Tibial nerve (tissue), 4 donors: ENCODE data around the gene NFXL1.

Source experiments
- EP300 ChIP-seq, 2 donors: sonication (generic); formaldehyde crosslinking; IDR thresholded peaks; one replicate each; pipeline ENCODE4 v1.6.1; 2017; ENCODE audit warnings: antibody characterized with exemption in 2 of 2, mild to moderate bottlenecking in 1 of 2
- POLR2A ChIP-seq, 2 donors: fragments of 450-650 bp; IDR thresholded peaks; one replicate each; pipeline ENCODE4 v1.6.1; 2017; ENCODE audit warnings: antibody characterized with exemption in 2 of 2, mild to moderate bottlenecking in 2 of 2, moderate library complexity in 2 of 2
- TF ChIP-seq, protein P1 (sequence below), 5 experiments: fragments of 200-600 bp in 3 of 5; fragments of 450-650 bp in 2 of 5; sonication (generic) in 3 of 5; IDR thresholded peaks; one replicate each; pipeline ENCODE4 v1.5.1; 2016 to 2019; ENCODE audit warnings: antibody characterized with exemption in 5 of 5, mild to moderate bottlenecking in 3 of 5, moderate library complexity in 2 of 5

DNA sequence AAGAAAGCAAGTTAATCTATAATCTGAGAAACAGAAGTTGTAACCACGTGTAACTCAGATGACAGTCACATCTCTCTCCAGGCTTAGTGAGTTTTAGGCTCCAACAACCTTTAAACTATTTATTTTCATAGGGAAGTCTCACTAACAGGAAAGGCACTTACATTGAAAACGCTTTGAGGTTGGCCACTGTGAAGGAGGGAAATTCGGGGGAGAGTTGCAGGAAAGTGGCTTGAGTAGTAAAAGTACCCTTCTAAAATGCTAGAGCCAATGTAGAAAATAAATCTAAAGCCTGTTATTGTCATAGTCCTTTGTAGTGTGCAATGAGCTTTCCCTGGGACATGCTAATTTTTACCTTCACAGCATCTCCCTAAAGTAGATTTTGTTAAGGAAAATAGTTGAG is 995 bp upstream of the NFXL1 start:
- TF ChIP-seq EP300 (IDR thresholded peaks at IDR 0.05): no peak
- TF ChIP-seq, protein P1, sequence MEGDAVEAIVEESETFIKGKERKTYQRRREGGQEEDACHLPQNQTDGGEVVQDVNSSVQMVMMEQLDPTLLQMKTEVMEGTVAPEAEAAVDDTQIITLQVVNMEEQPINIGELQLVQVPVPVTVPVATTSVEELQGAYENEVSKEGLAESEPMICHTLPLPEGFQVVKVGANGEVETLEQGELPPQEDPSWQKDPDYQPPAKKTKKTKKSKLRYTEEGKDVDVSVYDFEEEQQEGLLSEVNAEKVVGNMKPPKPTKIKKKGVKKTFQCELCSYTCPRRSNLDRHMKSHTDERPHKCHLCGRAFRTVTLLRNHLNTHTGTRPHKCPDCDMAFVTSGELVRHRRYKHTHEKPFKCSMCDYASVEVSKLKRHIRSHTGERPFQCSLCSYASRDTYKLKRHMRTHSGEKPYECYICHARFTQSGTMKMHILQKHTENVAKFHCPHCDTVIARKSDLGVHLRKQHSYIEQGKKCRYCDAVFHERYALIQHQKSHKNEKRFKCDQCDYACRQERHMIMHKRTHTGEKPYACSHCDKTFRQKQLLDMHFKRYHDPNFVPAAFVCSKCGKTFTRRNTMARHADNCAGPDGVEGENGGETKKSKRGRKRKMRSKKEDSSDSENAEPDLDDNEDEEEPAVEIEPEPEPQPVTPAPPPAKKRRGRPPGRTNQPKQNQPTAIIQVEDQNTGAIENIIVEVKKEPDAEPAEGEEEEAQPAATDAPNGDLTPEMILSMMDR (IDR thresholded peaks at IDR 0.05): no peak
- no peak for TF ChIP-seq POLR2A (IDR thresholded peaks at IDR 0.05)
